PFSK-1 (cell line): ENCODE measurements around the gene SPAG5.

Source experiments
- FOXP2 ChIP-seq: optimal IDR thresholded peaks from 2 replicates; pipeline ENCODE3; 2011; ENCODE audit warnings: borderline replicate concordance, control low read depth, inconsistent platforms; ENCODE audit not compliant: insufficient read depth; ENCODE audit errors: extremely low read length, extremely low read depth
- POLR2AphosphoS5 ChIP-seq: IDR thresholded peaks from 2 replicates; pipeline ENCODE4 v1.6.1; 2012; ENCODE audit warnings: low read depth, mild to moderate bottlenecking, control low read depth, low read length, moderate library complexity
- REST ChIP-seq, 2 experiments: IDR thresholded peaks; 2 replicates each; pipeline versions ENCODE4 v1.6.1 to v1.8.0; 2011 to 2012; ENCODE audit warnings: low read depth in 2 of 2, low read length in 2 of 2, control low read depth in 1 of 2, inconsistent platforms in 1 of 2, mild to moderate bottlenecking in 1 of 2, moderate library complexity in 1 of 2; ENCODE audit not compliant: insufficient read depth in 1 of 2
- SIN3A ChIP-seq: IDR thresholded peaks from 2 replicates; pipeline ENCODE4 v1.6.1; 2012; ENCODE audit warnings: mild to moderate bottlenecking, low read length, moderate library complexity, borderline replicate concordance; ENCODE audit not compliant: insufficient read depth
- TAF1 ChIP-seq: IDR thresholded peaks from 2 replicates; pipeline ENCODE4 v1.6.1; 2012; ENCODE audit warnings: low read length, control low read depth, borderline replicate concordance; ENCODE audit not compliant: insufficient read depth

The SPAG5 gene

GRCh38 chr17:28599311-28600184 lies 723 bp upstream of the SPAG5 start:
- TF ChIP-seq REST (IDR thresholded peaks at IDR 0.05; ENCODE audit: insufficient read depth in 1 of 2, low read depth in 2 of 2, low read length in 2 of 2) = no peak; a peak in 1 of 4 replicates
- peak; percentile 87; the same call in 1 of the 2 replicates for TF ChIP-seq SIN3A

GRCh38 chr17:28598389-28598788 lies 436 bp downstream of the SPAG5 start:
- TF ChIP-seq FOXP2 (no peak), POLR2AphosphoS5 (no peak; the same call in 1 of the 2 replicates), REST (IDR thresholded peaks at IDR 0.05; ENCODE audit: insufficient read depth in 1 of 2, low read depth in 2 of 2, low read length in 2 of 2) (no peak), TAF1 (no peak), SIN3A (no peak)

GRCh38 chr17:28597606-28598383 lies 1.0 kb downstream of the SPAG5 start:
- TF ChIP-seq FOXP2 (no peak), POLR2AphosphoS5 (no peak)

- TF ChIP-seq TAF1 (no peak), SIN3A (no peak), REST (IDR thresholded peaks at IDR 0.05; ENCODE audit: insufficient read depth in 1 of 2, low read depth in 2 of 2, low read length in 2 of 2) (no peak), POLR2AphosphoS5 (no peak), FOXP2 (no peak)
These were observed 6.6 kb downstream of the SPAG5 start for GRCh38 chr17:28592260-28592659.

- TF ChIP-seq FOXP2 (no peak), POLR2AphosphoS5 (no peak), REST (IDR thresholded peaks at IDR 0.05; ENCODE audit: insufficient read depth in 1 of 2, low read depth in 2 of 2, low read length in 2 of 2) (no peak), TAF1 (no peak), SIN3A (no peak)
These were observed 13.0 kb downstream of the SPAG5 start for GRCh38 chr17:28585851-28586250.
